BLaER1 treated with 17β-estradiol and CSF1 and Interleukin-3, amounts not matched to agents 10 nM and 100 nM (cell line): ENCODE results near the gene HIP1.

Source experiments
- H3K27ac ChIP-seq, 11 experiments: shearing (Covaris generic); formaldehyde crosslinking; 2 replicates each; pipeline ENCODE4 v1.8.1; 2022
- H3K27me3 ChIP-seq, 11 experiments: shearing (Covaris generic); formaldehyde crosslinking; 2 replicates each; pipeline ENCODE4 v1.8.1; 2022
- H3K36me3 ChIP-seq, 11 experiments: shearing (Covaris generic); formaldehyde crosslinking; 2 replicates each; pipeline ENCODE4 v1.8.1; 2022
- H3K4me1 ChIP-seq, 10 experiments: shearing (Covaris generic); formaldehyde crosslinking; 2 replicates each; pipeline ENCODE4 v1.8.1; 2022
- H3K4me2 ChIP-seq, 11 experiments: shearing (Covaris generic); formaldehyde crosslinking; 2 replicates each; pipeline ENCODE4 v1.8.1; 2022
- H3K4me3 ChIP-seq, 10 experiments: shearing (Covaris generic); formaldehyde crosslinking; 2 replicates each; pipeline ENCODE4 v1.8.1; 2022
- H3K9ac ChIP-seq, 11 experiments: shearing (Covaris generic); formaldehyde crosslinking; 2 replicates each; pipeline ENCODE4 v1.8.1; 2022
- H3K9me3 ChIP-seq, 11 experiments: shearing (Covaris generic); formaldehyde crosslinking; replicated peaks in 1 of 11; 2 replicates each; pipeline ENCODE4 v1.8.1; 2022
- H4K20me1 ChIP-seq, 11 experiments: shearing (Covaris generic); formaldehyde crosslinking; 2 replicates each; pipeline ENCODE4 v1.8.1; 2022
- Cebpa-rat ChIP-seq, 11 experiments: shearing (Covaris generic); IDR thresholded peaks; 2 replicates each; pipeline ENCODE4 v1.8.1; 2022

Gene HIP1

GRCh38 chr7:75743455-75743859 lies 4.7 kb upstream of the HIP1 start:
- Histone ChIP-seq H3K27me3 (no peaks in the 10 kb centered on the region), H3K36me3 (no peaks in the 10 kb centered on the region), H3K9ac (no peak overlapping the region), H4K20me1 (peaks cover 0 to under 1% (median 0%) of the 10 kb centered on the region in 11 experiments; a peak in 1 of 22 replicates), H3K4me3 (no peak overlapping the region), H3K4me1 (peaks cover 35 to 83% (median 65%) of the 10 kb centered on the region in 10 experiments), H3K9me3 (no peaks in the 10 kb centered on the region), H3K4me2 (peak overlapping the region in 6 of 11 experiments; percentile 2 to 46 (median 22); a peak in 8 of 22 replicates), H3K27ac (peak overlapping the region in 1 of 11 experiments; percentile 18; a peak in 1 of 22 replicates)
- TF ChIP-seq Cebpa-rat (IDR thresholded peaks at IDR 0.05): no peak

- Histone ChIP-seq H3K4me1 (peaks cover 49 to 79% (median 66%) of the 10 kb centered on the region in 10 experiments), H3K36me3 (no peaks in the 10 kb centered on the region), H3K4me2 (peak overlapping the region; percentile 81 to 96 (median 92)), H4K20me1 (peaks cover 0 to 8% (median 0%) of the 10 kb centered on the region in 11 experiments; a peak in 3 of 22 replicates), H3K27ac (peak overlapping the region; percentile 60 to 89 (median 77)), H3K27me3 (no peaks in the 10 kb centered on the region), H3K9me3 (no peaks in the 10 kb centered on the region), H3K9ac (peak overlapping the region; percentile 31 to 86 (median 59)), H3K4me3 (peak overlapping the region in 9 of 10 experiments; percentile 1 to 87 (median 41); a peak in 15 of 20 replicates)
- peak in 3 of 11 experiments; percentile 25 to 53 (median 29); a peak in 6 of 22 replicates for TF ChIP-seq Cebpa-rat (IDR thresholded peaks at IDR 0.05)
These were observed 2.2 kb upstream of the HIP1 start for GRCh38 chr7:75740846-75741497.

- Histone ChIP-seq H3K9me3 (no peaks in the 10 kb centered on the region), H3K9ac (peak overlapping the region; percentile 65 to 86 (median 83)), H3K27me3 (no peaks in the 10 kb centered on the region), H4K20me1 (peaks cover 0 to 8% (median 0%) of the 10 kb centered on the region in 11 experiments; a peak in 3 of 22 replicates), H3K27ac (peak overlapping the region; percentile 56 to 89 (median 78); a peak in 21 of 22 replicates), H3K4me3 (peak overlapping the region; percentile 55 to 100 (median 80)), H3K36me3 (no peaks in the 10 kb centered on the region), H3K4me2 (peak overlapping the region; percentile 81 to 96 (median 92)), H3K4me1 (peaks cover 49 to 73% (median 62%) of the 10 kb centered on the region in 10 experiments)
- no peak for TF ChIP-seq Cebpa-rat (IDR thresholded peaks at IDR 0.05)
These were observed 1.3 kb upstream of the HIP1 start for GRCh38 chr7:75739796-75740672.

GRCh38 chr7:75738975-75739795 lies 444 bp upstream of the HIP1 start:
- Histone ChIP-seq H3K27me3 (no peaks in the 10 kb centered on the region), H3K9ac (peak overlapping the region; percentile 85 to 90 (median 89)), H3K27ac (peak overlapping the region; percentile 56 to 89 (median 82); a peak in 21 of 22 replicates), H4K20me1 (peaks cover 0 to 8% (median 0%) of the 10 kb centered on the region in 11 experiments; a peak in 3 of 22 replicates), H3K9me3 (no peaks in the 10 kb centered on the region), H3K36me3 (no peaks in the 10 kb centered on the region), H3K4me3 (peak overlapping the region; percentile 84 to 100 (median 98)), H3K4me2 (peak overlapping the region; percentile 88 to 100 (median 98)), H3K4me1 (peaks cover 49 to 73% (median 65%) of the 10 kb centered on the region in 10 experiments)
- TF ChIP-seq Cebpa-rat (IDR thresholded peaks at IDR 0.05): no peak

GRCh38 chr7:75737856-75738603 lies 711 bp downstream of the HIP1 start:
- Histone ChIP-seq H3K4me3 (peak overlapping the region; percentile 84 to 100 (median 98)), H3K9me3 (no peaks in the 10 kb centered on the region), H3K27ac (peak overlapping the region; percentile 49 to 86 (median 81); a peak in 21 of 22 replicates), H3K9ac (peak overlapping the region; percentile 85 to 90 (median 89)), H3K4me2 (peak overlapping the region; percentile 90 to 100 (median 98)), H4K20me1 (peaks cover 0 to 8% (median 0%) of the 10 kb centered on the region in 11 experiments; a peak in 3 of 22 replicates), H3K27me3 (no peaks in the 10 kb centered on the region), H3K36me3 (no peaks in the 10 kb centered on the region), H3K4me1 (peaks cover 52 to 75% (median 68%) of the 10 kb centered on the region in 10 experiments)
- TF ChIP-seq Cebpa-rat (IDR thresholded peaks at IDR 0.05): no peak

GRCh38 chr7:75735581-75736350 lies 3.0 kb downstream of the HIP1 start:
- Histone ChIP-seq H3K4me1 (peaks cover 45 to 71% (median 60%) of the 10 kb centered on the region in 10 experiments), H3K9me3 (no peaks in the 10 kb centered on the region), H3K4me3 (no peak overlapping the region), H3K4me2 (no peak overlapping the region), H3K36me3 (no peaks in the 10 kb centered on the region; a peak in 2 of 22 replicates), H3K27me3 (no peaks in the 10 kb centered on the region), H3K9ac (no peak overlapping the region), H4K20me1 (peaks cover 0 to 8% (median 0%) of the 10 kb centered on the region in 11 experiments; a peak in 3 of 22 replicates), H3K27ac (no peak overlapping the region)
- TF ChIP-seq Cebpa-rat (IDR thresholded peaks at IDR 0.05): no peak
